T47D (cell line): ENCODE measurements around the gene AKAP17A.

ENCODE experiments used
- DNase-seq, 2 experiments: peaks; one replicate each; pipeline versions ENCODE4 v3.0.0 to v3.0.0-alpha.2; 2011 to 2012; ENCODE audit warnings: low read depth in 1 of 2, low spot score in 1 of 2
- JUND ChIP-seq: IDR thresholded peaks from 2 replicates; pipeline ENCODE4 v1.6.1; 2012; ENCODE audit warnings: low read depth
- in situ Hi-C: cut with HindIII; loops from 2 replicates; pipeline ENCODE4 v1.10.0; 2016; ENCODE audit warnings: low sequenced_read_pairs, low pct_unique_long_range_greater_than_20kb

The AKAP17A gene

DNA sequence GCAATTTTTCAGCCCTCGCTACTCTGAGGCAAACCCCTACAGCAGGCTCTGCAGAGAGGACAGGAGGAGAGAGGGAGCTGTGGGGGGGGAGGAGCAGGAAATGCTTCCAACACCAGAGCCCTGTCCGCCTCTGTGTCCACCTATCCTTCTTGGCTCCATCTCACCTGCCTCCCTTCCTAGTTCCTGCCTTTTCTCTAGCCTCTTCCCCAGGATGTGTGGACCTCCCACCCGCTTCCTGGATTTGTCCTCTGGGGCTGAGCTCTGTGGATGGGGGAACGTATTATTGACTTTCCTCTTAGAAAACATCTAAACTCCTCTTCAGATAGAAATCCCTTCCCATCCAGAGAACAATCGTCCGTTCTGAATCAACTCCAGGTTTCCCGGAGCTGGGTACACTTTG, 37.8 kb downstream of the AKAP17A start:
- DNase-seq = no peak
- in situ Hi-C loops = no loop called here
- TF ChIP-seq JUND = no peak

DNA sequence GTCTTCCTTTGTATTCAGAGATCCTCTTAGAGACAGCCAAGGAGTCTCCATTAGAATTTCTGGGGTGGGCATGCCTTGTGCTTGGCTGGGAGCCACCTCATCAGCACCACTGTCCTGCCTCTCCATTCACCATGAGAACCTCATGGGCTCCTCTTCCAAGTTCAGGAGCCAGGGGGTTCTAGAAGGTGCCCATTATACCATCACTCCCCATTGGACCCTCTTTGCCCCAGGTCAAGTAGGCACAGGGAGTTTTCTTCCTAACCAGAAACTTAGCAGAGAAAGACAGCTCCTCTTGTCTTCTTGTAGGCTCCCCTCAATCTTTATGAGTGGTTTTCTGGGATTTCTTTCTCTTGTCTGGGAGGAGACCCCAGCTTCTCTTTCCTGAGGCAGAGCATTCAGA, 54.6 kb downstream of the AKAP17A start:
- no peak for DNase-seq
- in situ Hi-C loops = no loop called here
- TF ChIP-seq JUND = no peak

DNA sequence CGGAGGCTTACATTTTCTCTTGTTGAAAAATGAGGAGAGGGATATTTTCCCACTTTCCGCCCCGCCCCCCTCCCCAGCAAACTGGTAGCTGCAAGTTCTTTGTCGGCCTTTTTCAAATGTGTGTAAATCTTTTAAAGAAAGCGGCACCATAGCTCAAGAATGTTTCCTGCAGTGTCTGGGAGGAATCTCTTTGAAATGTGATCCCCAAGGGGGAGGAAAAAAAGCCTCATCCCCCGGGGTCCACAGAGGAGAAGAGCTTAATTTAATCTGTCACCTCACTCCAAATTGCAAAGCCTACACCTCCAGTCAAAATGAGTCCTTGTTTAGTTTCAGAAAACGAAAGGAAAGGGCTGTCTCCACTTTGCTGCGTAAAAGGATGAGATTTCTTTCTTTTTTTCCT, 58.2 kb downstream of the AKAP17A start:
- in situ Hi-C loops = no loop called here
- DNase-seq = no peak
- TF ChIP-seq JUND = no peak
